Frontal cortex (tissue), 1 donor: Measurements from ENCODE around the gene CST6. TPM values are rescaled to one million over a fixed set of nuclear protein-coding genes. Genes with fewer than 3 reads are reported as not detected.

Experiments used
- total RNA-seq: library from RNA; depleted of rRNA; stranded (reverse); fragments of >200 nt; gene quantifications from one replicate; pipeline ENCODE4 v1.2.3, GENCODE V29; 2014

Gene CST6
- total RNA-seq, 1 donor from 2014 or later, result not detected

Other genes starting within 250 kb of the CST6 start
- 4.1 TPM for gene AP5B1, start 231.0 kb upstream of the CST6 start, total RNA-seq
- gene OVOL1, start 224.9 kb upstream of the CST6 start, total RNA-seq, result under 0.01 TPM
- gene SNX32, start 178.0 kb upstream of the CST6 start, total RNA-seq, result 6.1 TPM
- gene CFL1, start 153.8 kb upstream of the CST6 start, total RNA-seq, result 613 TPM
- gene MUS81, start 151.6 kb upstream of the CST6 start, total RNA-seq, result 42.8 TPM
- 13.0 TPM for gene EFEMP2, start 139.2 kb upstream of the CST6 start, total RNA-seq
- not detected for gene CTSW, start 132.2 kb upstream of the CST6 start, total RNA-seq
- gene FIBP, start 123.5 kb upstream of the CST6 start, total RNA-seq, result 154 TPM
- gene CCDC85B, start 121.3 kb upstream of the CST6 start, total RNA-seq, result 12.2 TPM
- not detected for gene FOSL1, start 111.6 kb upstream of the CST6 start, total RNA-seq
- gene C11orf68, start 92.9 kb upstream of the CST6 start, total RNA-seq, result 11.8 TPM
- gene DRAP1, start 92.6 kb upstream of the CST6 start, total RNA-seq, result 113 TPM
- gene TSGA10IP, start 66.5 kb upstream of the CST6 start, total RNA-seq, result not detected
- 44.8 TPM for gene SART1, start 50.3 kb upstream of the CST6 start, total RNA-seq
- gene EIF1AD, start 9.9 kb upstream of the CST6 start, total RNA-seq, result 22.0 TPM
- 25.3 TPM for gene BANF1, start 9.5 kb upstream of the CST6 start, total RNA-seq
- gene CATSPER1, start 14.5 kb downstream of the CST6 start, total RNA-seq, result not detected
- gene GAL3ST3, start 37.2 kb downstream of the CST6 start, total RNA-seq, result 10.6 TPM
- 90.9 TPM for gene SF3B2, start 40.4 kb downstream of the CST6 start, total RNA-seq
- gene PACS1, start 58.3 kb downstream of the CST6 start, total RNA-seq, result 29.3 TPM
- 21.6 TPM for gene KLC2, start 245.7 kb downstream of the CST6 start, total RNA-seq